ENCODE measurements around the gene FOXF1. TPM values are rescaled to one million over a fixed set of nuclear protein-coding genes. Genes with fewer than 3 reads are reported as not detected.

Gene FOXF1
- total RNA-seq, 1 experiment from 2014 or later, result not detected

DNA sequence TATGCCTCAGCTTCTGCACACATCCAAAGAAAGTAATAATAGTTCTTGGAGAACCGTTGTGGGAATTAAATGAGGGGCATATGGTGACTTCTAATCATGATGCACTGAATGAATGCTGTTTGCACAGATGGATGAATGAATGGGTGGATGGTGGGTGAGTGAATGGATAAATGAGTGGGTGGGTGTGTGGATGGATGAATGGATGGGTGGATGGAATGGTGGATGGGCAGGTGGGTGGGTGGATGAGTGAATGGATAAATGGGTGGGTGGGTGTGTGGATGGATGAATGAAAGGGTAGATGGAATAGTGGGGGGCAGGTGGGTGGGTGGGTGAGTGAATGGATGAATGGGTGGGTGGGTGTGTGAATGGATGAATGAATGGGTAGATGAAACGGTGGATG is 44.9 kb upstream of the FOXF1 start:
- Mint-ChIP-seq H3K9me3 (peaks cover 32% of the 10 kb centered on the region), H3K4me3 (no peak overlapping the region), H3K27me3 (ENCODE audit: low read depth) (peaks cover 9% of the 10 kb centered on the region; the same call in 1 of the 2 replicates), H3K36me3 (peaks cover 19% of the 10 kb centered on the region), H3K27ac (no peak overlapping the region), H3K4me1 (no peaks in the 10 kb centered on the region)
- ATAC-seq (no peak), DNase-seq (ENCODE audit: low spot score) (no peak)
- ChIA-PET CTCF (no interaction called here), POLR2A (no interaction called here)
- TF ChIP-seq ZNF219 (CRISPR knock-in tag; IDR thresholded peaks at IDR 0.05; ENCODE audit: borderline replicate concordance) (no peak), ZNF263 (CRISPR knock-in tag; IDR thresholded peaks at IDR 0.05; ENCODE audit: low read depth) (no peak), CDX4 (CRISPR knock-in tag; IDR thresholded peaks at IDR 0.05; ENCODE audit: borderline replicate concordance) (no peak), TEAD4 (CRISPR knock-in tag; IDR thresholded peaks at IDR 0.05) (no peak), ARID4B (CRISPR knock-in tag; IDR thresholded peaks at IDR 0.05; ENCODE audit: borderline replicate concordance) (no peak)

GRCh38 chr16:86466696-86467406 is 43.5 kb upstream of the FOXF1 start:
- TF ChIP-seq E2F1 (CRISPR knock-in tag; IDR thresholded peaks at IDR 0.05) (no peak), RORB (CRISPR knock-in tag; IDR thresholded peaks at IDR 0.05) (no peak), CREB1 (CRISPR knock-in tag; IDR thresholded peaks at IDR 0.05) (no peak), GTF2I (CRISPR knock-in tag; conservative IDR thresholded peaks at IDR 0.05) (no peak), MYBL2 (CRISPR knock-in tag; IDR thresholded peaks at IDR 0.05) (no peak), KAT7 (CRISPR knock-in tag; IDR thresholded peaks at IDR 0.05; ENCODE audit: borderline replicate concordance) (no peak), ESRRA (CRISPR knock-in tag; IDR thresholded peaks at IDR 0.05; ENCODE audit: borderline replicate concordance) (no peak), ATF2 (CRISPR knock-in tag; IDR thresholded peaks at IDR 0.05; ENCODE audit: borderline replicate concordance, low read depth) (no peak), ZNF121 (CRISPR knock-in tag; IDR thresholded peaks at IDR 0.05) (no peak), MXD4 (CRISPR knock-in tag; IDR thresholded peaks at IDR 0.05; ENCODE audit: borderline replicate concordance) (no peak), MLX (CRISPR knock-in tag; IDR thresholded peaks at IDR 0.05) (no peak), JUN (CRISPR knock-in tag; IDR thresholded peaks at IDR 0.05) (no peak), NR1H2 (CRISPR knock-in tag; IDR thresholded peaks at IDR 0.05) (no peak)
- TF ChIP-seq, protein P1, sequence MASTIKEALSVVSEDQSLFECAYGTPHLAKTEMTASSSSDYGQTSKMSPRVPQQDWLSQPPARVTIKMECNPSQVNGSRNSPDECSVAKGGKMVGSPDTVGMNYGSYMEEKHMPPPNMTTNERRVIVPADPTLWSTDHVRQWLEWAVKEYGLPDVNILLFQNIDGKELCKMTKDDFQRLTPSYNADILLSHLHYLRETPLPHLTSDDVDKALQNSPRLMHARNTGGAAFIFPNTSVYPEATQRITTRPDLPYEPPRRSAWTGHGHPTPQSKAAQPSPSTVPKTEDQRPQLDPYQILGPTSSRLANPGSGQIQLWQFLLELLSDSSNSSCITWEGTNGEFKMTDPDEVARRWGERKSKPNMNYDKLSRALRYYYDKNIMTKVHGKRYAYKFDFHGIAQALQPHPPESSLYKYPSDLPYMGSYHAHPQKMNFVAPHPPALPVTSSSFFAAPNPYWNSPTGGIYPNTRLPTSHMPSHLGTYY (CRISPR knock-in tag; IDR thresholded peaks at IDR 0.05), result no peak
- TF ChIP-seq, protein P2, sequence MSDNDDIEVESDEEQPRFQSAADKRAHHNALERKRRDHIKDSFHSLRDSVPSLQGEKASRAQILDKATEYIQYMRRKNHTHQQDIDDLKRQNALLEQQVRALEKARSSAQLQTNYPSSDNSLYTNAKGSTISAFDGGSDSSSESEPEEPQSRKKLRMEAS (CRISPR knock-in tag; IDR thresholded peaks at IDR 0.05), result no peak
- Mint-ChIP-seq H3K4me1 (no peaks in the 10 kb centered on the region), H3K9me3 (peaks cover 18% of the 10 kb centered on the region), H3K27ac (no peak overlapping the region), H3K4me3 (no peak overlapping the region), H3K36me3 (peaks cover 9% of the 10 kb centered on the region), H3K27me3 (ENCODE audit: low read depth) (peaks cover 7% of the 10 kb centered on the region; the same call in 1 of the 2 replicates)
- CTCF ChIA-PET, result no interaction called here
- DNase-seq (ENCODE audit: low spot score) (no peak), ATAC-seq (no peak)
- POLR2A ChIA-PET, result no interaction called here

Measured in WTC11 (cell line).